ENCODE data around the gene ERCC6L.

Gene ERCC6L, protein sequence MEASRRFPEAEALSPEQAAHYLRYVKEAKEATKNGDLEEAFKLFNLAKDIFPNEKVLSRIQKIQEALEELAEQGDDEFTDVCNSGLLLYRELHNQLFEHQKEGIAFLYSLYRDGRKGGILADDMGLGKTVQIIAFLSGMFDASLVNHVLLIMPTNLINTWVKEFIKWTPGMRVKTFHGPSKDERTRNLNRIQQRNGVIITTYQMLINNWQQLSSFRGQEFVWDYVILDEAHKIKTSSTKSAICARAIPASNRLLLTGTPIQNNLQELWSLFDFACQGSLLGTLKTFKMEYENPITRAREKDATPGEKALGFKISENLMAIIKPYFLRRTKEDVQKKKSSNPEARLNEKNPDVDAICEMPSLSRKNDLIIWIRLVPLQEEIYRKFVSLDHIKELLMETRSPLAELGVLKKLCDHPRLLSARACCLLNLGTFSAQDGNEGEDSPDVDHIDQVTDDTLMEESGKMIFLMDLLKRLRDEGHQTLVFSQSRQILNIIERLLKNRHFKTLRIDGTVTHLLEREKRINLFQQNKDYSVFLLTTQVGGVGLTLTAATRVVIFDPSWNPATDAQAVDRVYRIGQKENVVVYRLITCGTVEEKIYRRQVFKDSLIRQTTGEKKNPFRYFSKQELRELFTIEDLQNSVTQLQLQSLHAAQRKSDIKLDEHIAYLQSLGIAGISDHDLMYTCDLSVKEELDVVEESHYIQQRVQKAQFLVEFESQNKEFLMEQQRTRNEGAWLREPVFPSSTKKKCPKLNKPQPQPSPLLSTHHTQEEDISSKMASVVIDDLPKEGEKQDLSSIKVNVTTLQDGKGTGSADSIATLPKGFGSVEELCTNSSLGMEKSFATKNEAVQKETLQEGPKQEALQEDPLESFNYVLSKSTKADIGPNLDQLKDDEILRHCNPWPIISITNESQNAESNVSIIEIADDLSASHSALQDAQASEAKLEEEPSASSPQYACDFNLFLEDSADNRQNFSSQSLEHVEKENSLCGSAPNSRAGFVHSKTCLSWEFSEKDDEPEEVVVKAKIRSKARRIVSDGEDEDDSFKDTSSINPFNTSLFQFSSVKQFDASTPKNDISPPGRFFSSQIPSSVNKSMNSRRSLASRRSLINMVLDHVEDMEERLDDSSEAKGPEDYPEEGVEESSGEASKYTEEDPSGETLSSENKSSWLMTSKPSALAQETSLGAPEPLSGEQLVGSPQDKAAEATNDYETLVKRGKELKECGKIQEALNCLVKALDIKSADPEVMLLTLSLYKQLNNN

DNA sequence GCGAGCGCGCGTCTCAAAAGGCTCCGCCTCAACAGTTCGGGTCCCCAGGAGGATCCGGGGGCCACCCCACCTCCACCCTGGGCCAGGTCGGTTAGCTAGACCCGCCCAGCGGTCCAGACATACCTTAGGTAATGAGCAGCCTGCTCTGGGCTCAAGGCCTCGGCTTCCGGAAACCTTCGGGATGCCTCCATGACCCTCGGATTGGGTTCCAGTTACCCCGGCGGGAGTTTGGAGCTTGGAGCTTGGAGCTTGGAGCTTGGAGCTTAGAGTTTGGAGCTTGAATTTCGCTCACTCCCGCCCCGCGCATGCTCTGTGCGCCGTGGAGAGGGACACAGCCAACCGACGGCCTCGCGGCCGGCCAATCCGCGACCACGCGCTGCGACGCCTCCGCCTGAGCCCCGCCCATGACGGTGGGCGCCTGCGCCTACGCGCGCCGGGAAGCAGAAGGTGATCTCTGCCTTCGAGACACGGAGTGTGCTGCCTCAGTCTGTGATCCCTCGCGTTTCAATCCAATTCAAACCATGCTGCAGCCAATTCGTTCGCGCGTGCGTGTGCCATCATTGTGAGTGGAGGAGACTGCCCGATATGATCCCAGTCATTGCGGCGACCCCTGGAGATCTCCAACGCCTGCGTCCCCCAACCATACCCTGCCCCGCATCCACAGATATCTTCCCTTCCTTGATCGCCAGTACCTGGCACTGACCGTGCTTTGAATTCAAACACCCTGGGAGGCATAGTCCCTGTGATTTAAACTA lies at the start of gene ERCC6L:
Gene ERCC6L, minus strand, starts transcription at position 307 of the 755 bp plus-strand sequence. Its CDS starts 116 bp downstream, at position 191.
- Mint-ChIP-seq H3K36me3 (no peaks in the 10 kb centered on the region), H3K4me3 (peak within 1 kb of the TSS; percentile 80), H3K27me3 (no peaks in the 10 kb centered on the region), H3K27ac (no peak within 1 kb of the TSS), H3K9me3 (ENCODE audit: low read depth) (no peaks in the 10 kb centered on the region), H3K4me1 (ENCODE audit: low read depth) (peaks cover 2% of the 10 kb centered on the region)

DNA sequence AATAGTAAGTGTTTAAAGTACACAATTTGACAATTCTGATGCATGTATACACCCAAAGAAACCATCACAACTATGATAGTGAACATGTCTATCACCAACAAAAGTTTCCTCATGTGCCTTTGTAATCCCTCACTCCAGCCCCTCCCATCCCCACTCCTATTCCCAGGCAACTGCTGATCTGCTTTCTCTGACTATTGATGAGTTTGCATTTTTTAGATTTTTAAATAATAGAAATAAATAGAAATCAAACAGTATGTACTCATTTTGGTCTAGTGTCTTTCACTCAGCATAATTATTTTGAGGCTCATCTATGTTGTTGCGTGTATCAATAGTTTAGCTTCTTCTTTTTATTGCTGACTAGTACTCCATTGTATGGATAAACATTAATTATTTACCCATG lies 43.5 kb upstream of the ERCC6L start:
- Mint-ChIP-seq H3K27ac (no peak overlapping the region), H3K4me1 (ENCODE audit: low read depth) (peaks cover 3% of the 10 kb centered on the region), H3K4me3 (no peak overlapping the region), H3K9me3 (ENCODE audit: low read depth) (no peaks in the 10 kb centered on the region), H3K36me3 (no peaks in the 10 kb centered on the region), H3K27me3 (no peaks in the 10 kb centered on the region)

DNA sequence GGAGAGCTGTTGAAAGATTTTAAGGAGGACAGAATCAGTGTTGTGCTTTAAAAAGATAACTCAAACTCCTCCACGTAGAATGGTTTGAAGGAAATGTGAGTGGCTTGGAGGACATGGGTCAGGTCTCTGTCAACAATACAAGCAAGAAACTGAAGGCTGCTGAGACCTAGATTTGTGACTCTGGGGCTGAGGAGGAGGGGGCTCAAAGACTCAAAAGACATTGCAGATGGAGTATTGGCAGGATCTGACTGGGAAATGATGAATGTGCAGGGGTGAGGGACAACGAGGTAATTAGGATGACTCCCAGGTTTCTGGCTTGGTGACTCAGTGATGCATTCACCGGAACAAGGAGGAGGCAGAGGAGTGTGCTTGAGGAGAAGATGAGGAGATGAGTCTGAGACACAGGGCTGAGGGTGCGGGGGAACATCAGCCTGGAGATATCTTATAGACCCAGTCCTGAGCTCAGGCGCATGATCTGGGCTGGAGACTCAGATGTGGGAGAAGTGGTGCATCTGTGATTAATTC lies 41.6 kb upstream of the ERCC6L start:
- no peaks in the 10 kb centered on the region for H3K27me3 Mint-ChIP-seq
- no peak overlapping the region for H3K4me3 Mint-ChIP-seq
- H3K9me3 Mint-ChIP-seq (ENCODE audit: low read depth): no peaks in the 10 kb centered on the region
- peaks cover 4% of the 10 kb centered on the region for H3K4me1 Mint-ChIP-seq (ENCODE audit: low read depth)
- H3K27ac Mint-ChIP-seq: no peak overlapping the region
- H3K36me3 Mint-ChIP-seq: peaks cover 5% of the 10 kb centered on the region

DNA sequence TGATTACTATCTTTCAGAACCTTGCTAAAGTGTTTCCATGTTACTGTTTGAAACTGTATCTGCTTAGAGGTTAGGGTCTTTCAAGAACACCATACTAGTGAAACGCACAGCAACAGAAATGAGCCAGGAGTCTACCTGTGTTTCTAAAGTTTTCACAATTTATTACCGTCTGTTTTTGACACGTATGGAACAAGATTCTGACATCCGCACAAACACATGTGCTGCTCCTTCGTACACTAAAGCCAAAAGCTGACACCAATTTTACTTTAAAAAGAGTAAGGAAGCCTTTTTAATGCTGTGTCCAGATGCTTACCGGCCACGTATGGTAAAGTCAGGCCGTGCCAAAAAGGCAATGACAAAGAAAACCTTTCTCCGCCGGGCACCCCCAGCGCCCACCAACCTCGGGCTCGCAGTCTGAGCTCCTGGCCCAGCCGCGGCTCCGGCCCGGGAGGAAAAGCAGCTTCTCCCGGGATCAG lies 37.7 kb upstream of the ERCC6L start:
- H3K27ac Mint-ChIP-seq: peak overlapping the region; percentile 92
- no peaks in the 10 kb centered on the region for H3K9me3 Mint-ChIP-seq (ENCODE audit: low read depth)
- no peaks in the 10 kb centered on the region for H3K27me3 Mint-ChIP-seq
- peaks cover 27% of the 10 kb centered on the region for H3K36me3 Mint-ChIP-seq
- H3K4me3 Mint-ChIP-seq: peak overlapping the region; percentile 83
- peaks cover 37% of the 10 kb centered on the region for H3K4me1 Mint-ChIP-seq (ENCODE audit: low read depth)

DNA sequence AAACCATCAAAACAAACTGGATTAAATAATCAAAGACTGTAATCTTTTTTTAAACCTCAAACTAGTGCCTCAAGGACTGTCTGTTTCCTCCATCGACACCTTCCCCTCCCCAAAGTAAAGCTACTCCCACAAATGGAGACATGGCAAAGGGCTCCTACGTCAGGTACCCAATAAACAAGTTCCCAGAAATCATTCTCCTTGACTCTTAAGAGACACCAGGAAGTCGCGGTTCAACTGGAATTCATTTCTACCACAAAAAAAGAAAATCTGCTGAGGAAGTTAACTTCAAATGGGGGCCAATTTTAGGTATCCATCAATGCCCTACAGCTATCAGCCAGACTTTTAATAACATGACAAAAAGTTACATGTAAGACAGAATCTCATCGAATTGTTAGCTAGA lies 35.7 kb upstream of the ERCC6L start:
- Mint-ChIP-seq H3K4me1 (ENCODE audit: low read depth) (peaks cover 45% of the 10 kb centered on the region), H3K9me3 (ENCODE audit: low read depth) (no peaks in the 10 kb centered on the region), H3K4me3 (peak overlapping the region; percentile 83), H3K27me3 (no peaks in the 10 kb centered on the region), H3K27ac (peak overlapping the region; percentile 92), H3K36me3 (peaks cover 29% of the 10 kb centered on the region)

DNA sequence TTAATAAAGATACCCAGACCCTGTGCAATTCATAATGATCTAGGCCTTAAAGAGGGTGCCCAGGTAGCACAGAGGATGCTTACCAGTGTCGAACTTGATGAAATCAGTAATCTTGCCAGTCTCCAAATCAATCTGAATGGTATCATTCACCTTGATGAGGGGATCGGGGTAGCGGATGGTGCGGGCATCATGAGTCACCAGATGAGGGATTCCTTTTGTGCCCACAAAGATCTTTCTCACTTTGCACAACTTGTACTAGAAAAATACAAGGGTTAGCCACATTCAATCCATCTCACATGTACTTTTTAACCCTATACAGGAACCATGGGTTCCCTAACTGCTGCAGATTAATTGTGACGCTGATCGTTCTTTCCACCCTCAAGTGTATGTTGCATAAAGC lies 34.9 kb upstream of the ERCC6L start:
- no peaks in the 10 kb centered on the region for H3K27me3 Mint-ChIP-seq
- H3K9me3 Mint-ChIP-seq (ENCODE audit: low read depth): no peaks in the 10 kb centered on the region
- peaks cover 29% of the 10 kb centered on the region for H3K36me3 Mint-ChIP-seq
- H3K4me1 Mint-ChIP-seq (ENCODE audit: low read depth): peaks cover 45% of the 10 kb centered on the region
- H3K27ac Mint-ChIP-seq: peak overlapping the region; percentile 92
- peak overlapping the region; percentile 83 for H3K4me3 Mint-ChIP-seq

DNA sequence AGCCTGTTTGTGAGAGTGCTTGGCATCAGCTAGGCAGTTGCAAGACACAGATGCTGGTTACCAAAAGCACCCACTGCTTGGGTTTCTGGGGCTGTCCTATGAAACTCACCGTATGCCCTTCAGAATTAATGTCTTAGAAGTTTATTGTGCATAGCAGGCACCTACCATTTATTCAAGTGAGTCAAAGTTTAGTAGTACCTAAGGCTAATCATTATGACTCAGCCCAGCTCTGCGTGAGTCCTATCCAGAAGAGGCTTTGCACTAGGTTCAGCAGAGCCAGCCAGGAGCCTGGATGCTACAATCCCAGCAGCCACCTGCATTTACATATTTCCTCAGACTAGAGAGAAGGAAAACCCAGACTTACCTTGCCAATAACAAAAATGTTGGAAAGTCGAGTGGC lies 34.0 kb upstream of the ERCC6L start:
- Mint-ChIP-seq H3K27me3 (no peaks in the 10 kb centered on the region), H3K4me1 (ENCODE audit: low read depth) (peaks cover 43% of the 10 kb centered on the region), H3K36me3 (peaks cover 29% of the 10 kb centered on the region), H3K4me3 (peak overlapping the region; percentile 83), H3K27ac (peak overlapping the region; percentile 77), H3K9me3 (ENCODE audit: low read depth) (no peaks in the 10 kb centered on the region)

DNA sequence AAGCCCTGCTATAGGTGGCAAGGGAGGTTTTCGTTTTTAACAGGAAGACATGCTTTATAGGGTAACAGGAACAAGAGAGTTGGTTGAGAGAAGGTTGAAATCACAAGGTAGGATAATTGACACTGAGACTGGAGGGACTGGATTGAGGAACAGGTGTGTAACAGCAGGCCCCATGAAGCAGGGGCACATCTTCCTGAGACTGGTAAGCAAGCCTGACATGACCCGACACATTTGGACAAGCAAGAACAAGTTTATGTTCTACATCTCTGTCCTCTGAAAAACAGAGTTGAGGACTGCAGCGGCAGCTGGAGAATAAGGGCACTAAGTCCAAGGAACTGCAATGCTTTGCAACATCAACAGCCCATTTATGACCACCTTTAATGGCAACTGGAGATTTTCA lies 33.0 kb upstream of the ERCC6L start:
- peak overlapping the region; percentile 64 for H3K27ac Mint-ChIP-seq
- H3K4me3 Mint-ChIP-seq: peak overlapping the region; percentile 83
- H3K9me3 Mint-ChIP-seq (ENCODE audit: low read depth): no peaks in the 10 kb centered on the region
- no peaks in the 10 kb centered on the region for H3K27me3 Mint-ChIP-seq
- peaks cover 42% of the 10 kb centered on the region for H3K4me1 Mint-ChIP-seq (ENCODE audit: low read depth)
- H3K36me3 Mint-ChIP-seq: peaks cover 29% of the 10 kb centered on the region

DNA sequence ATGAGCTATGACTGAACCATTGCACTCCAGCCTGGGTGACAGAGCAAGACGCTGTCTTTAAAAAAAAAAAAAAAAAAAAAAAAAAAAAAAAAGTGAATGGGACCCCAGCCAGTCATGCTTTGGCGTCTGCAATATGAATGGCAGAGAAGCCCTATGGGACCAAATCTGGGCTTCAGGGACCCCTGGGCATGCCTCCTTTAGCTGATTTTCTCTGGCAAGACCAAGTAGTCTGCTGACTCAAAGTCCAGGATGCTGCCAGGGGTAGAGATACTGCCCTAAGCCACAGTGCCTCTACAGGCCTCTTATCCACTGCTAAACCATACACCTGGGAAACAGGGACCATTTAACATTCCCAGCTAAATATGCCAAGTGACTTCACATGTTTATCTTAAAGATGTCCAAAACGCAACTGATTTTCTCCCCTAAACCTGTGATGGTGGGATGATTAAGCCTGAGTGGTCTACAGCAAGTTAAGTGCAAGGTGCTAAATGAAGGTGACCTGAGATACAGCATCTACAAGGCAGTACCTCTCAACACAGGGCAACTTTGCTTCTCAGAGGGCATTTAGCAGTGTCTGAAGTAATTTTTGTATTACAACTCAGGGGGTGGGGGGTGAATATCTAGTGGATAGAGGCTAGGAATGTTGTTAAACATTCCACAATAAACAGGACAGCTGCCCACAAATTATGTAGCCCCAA lies 32.4 kb upstream of the ERCC6L start:
- Mint-ChIP-seq H3K4me3 (peak overlapping the region; percentile 83), H3K9me3 (ENCODE audit: low read depth) (no peaks in the 10 kb centered on the region), H3K36me3 (peaks cover 29% of the 10 kb centered on the region), H3K27ac (peak overlapping the region; percentile 64), H3K27me3 (no peaks in the 10 kb centered on the region), H3K4me1 (ENCODE audit: low read depth) (peaks cover 42% of the 10 kb centered on the region)

DNA sequence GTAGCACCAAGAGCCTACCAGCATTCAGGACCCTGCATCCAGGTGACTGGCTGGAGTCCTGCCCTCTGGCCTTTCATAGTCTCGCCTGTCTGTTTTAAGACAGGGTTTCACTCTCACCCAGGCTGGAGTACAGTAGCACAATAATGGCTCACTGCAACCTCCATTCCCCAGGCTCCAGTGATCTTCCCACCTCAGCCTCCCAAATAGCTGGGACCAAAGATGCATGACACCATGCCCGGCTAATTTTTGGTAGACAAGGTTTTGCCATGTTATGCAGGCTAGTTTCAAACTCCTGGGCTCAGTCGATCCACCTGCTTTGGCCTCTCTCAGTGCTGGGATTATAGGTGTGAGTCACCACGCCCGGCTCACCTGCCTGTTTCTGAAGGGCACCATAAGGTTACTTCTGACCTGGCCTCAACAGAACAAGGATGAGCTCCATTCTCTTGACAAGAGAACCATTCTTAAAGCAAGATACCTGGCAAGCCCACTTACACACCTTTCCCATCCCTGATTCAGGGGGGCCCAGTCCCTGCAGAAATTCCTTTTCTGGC lies 31.6 kb upstream of the ERCC6L start:
- Mint-ChIP-seq H3K4me3 (peak overlapping the region; percentile 1), H3K36me3 (peaks cover 24% of the 10 kb centered on the region), H3K9me3 (ENCODE audit: low read depth) (no peaks in the 10 kb centered on the region)

DNA sequence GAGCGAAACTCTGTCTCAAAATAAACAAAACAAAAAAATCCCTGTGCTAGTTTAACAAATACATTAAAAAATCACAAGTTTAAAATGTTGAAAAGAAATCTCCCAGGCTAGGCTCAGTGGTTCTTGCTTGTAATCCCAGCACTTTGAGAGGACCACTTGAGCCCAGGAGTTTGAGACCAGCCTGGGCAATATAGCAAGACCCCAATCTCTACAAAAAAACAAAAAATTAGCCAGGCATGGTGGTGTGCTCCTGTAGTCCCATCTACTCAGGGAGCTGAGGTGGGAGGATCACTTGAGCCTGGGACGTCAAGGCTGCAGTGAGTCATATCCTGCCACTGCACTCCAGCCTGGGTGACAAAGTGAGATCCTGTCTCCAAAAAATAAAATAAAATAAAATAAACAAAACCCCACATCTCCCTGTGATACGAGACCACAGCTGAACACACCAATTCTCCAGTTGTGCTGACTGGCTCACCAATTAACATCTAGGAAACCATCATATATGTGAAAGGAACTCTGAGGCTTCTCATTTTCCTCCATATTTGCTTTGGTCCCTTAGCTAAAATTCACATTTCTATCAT lies 30.9 kb upstream of the ERCC6L start:
- Mint-ChIP-seq H3K36me3 (peaks cover 22% of the 10 kb centered on the region), H3K27ac (peak overlapping the region; percentile 25), H3K9me3 (ENCODE audit: low read depth) (no peaks in the 10 kb centered on the region), H3K27me3 (no peaks in the 10 kb centered on the region), H3K4me3 (peak overlapping the region; percentile 63), H3K4me1 (ENCODE audit: low read depth) (peaks cover 38% of the 10 kb centered on the region)

More for the DNA sequence above, 31.6 kb upstream of the ERCC6L start:
- no peaks in the 10 kb centered on the region for H3K27me3 Mint-ChIP-seq
- peak overlapping the region; percentile 72 for H3K27ac Mint-ChIP-seq
- peaks cover 41% of the 10 kb centered on the region for H3K4me1 Mint-ChIP-seq (ENCODE audit: low read depth)

DNA sequence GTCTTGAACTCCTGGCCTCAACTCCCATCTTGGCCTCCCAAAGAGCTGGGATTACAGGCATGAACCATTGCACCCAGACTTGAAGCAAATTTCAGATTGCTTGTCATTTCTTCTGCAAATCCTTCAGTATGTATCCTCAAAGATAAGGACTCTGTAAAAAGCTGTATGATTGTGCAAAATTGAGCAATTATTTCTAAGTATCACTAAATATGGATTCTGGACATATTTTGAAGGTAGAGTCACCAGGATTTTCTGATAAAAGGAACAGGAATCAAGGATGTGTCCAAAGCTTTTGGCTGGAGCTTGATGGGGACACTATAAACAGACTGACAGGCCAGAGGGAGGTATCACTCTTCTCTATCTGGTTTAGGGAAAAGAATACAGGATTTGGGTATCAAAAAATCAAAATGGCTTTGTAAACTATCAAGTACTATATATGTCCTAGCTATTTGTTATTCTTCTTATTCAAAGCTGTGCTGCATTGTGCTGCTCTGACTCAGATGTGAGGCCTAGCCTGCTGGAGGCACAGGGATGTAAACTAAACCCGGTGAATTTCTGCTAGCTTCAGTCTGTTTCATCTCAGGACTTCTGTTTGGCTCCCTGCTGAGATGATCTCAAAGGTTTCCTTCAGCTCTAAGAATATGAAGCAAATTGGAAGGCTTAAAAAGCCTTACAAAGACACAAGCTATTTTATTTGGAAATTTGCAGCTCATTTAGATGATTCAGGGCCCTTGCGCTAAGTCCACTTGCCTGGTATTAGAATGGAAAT lies 30.0 kb upstream of the ERCC6L start:
- Mint-ChIP-seq H3K9me3 (ENCODE audit: low read depth) (no peaks in the 10 kb centered on the region), H3K4me1 (ENCODE audit: low read depth) (peaks cover 30% of the 10 kb centered on the region), H3K36me3 (peaks cover 12% of the 10 kb centered on the region), H3K27me3 (no peaks in the 10 kb centered on the region), H3K4me3 (no peak overlapping the region), H3K27ac (peak overlapping the region; percentile 16)

Data from activated naive CD8-positive, alpha-beta T cell (primary cell).